OCI-LY1 (cell line): ENCODE data around the gene CC2D1B.

Experiments used
- CTCF ChIP-seq: fragments of 200-600 bp; sonication (generic), shearing (Covaris generic); IDR thresholded peaks from 2 replicates; pipeline ENCODE4 v1.5.1; 2017; ENCODE audit warnings: mild to moderate bottlenecking, antibody characterized with exemption, low read length, moderate library complexity, mixed read lengths
- EZH2 ChIP-seq: fragments of 200-600 bp; sonication (generic), shearing (Covaris generic); IDR thresholded peaks from 2 replicates; pipeline ENCODE4 v1.8.0; 2017; ENCODE audit warnings: borderline replicate concordance, mixed run types, mild to moderate bottlenecking, antibody characterized with exemption, low read length, moderate library complexity, mixed read lengths

GRCh38 chr1:52368383-52369172 lies 2.6 kb upstream of the CC2D1B start:
- TF ChIP-seq CTCF, result no peak; the same call in 1 of the 2 replicates
- TF ChIP-seq EZH2, result no peak
